Spinal cord (tissue), 10 donors: ENCODE data around the gene ZNF100. TPM values are rescaled to one million over a fixed set of nuclear protein-coding genes. Genes with fewer than 3 reads are reported as not detected.
A peak's percentile ranks its signal among the peaks of the same experiment; 100 is the strongest.
"Not testable (repeated sequence)": the region's sequence is repeated elsewhere in the genome, so short reads cannot be mapped to it uniquely, and the experiment has no call there.

Experiments
- DNase-seq, 6 donors: peaks; one replicate each; pipeline versions ENCODE4 v3.0.0 to v3.0.0-alpha.2; 2013 to 2015; ENCODE audit warnings: low spot score in 6 of 6, low read depth in 4 of 6
- H3K27ac ChIP-seq: one replicate; pipeline ENCODE4 v1.5.1; 2013; ENCODE audit warnings: low read depth, low read length, control low read depth
- H3K27me3 ChIP-seq: one replicate; pipeline ENCODE4 v1.6.1; 2013; ENCODE audit warnings: low read length; ENCODE audit not compliant: control insufficient read depth, insufficient read depth
- H3K36me3 ChIP-seq: one replicate; pipeline ENCODE4 v1.6.1; 2013; ENCODE audit warnings: low read length; ENCODE audit not compliant: control insufficient read depth, insufficient read depth
- H3K4me1 ChIP-seq: one replicate; pipeline ENCODE4 v1.6.1; 2013; ENCODE audit warnings: low read length; ENCODE audit not compliant: control insufficient read depth, insufficient read depth
- H3K4me3 ChIP-seq: one replicate; pipeline ENCODE4 v1.5.1; 2013; ENCODE audit warnings: low read depth, low read length, control low read depth
- H3K9me3 ChIP-seq: one replicate; pipeline ENCODE4 v1.6.1; 2013; ENCODE audit warnings: low read length; ENCODE audit not compliant: control insufficient read depth, insufficient read depth
- WGBS: methylation state at CpG from one replicate; pipeline ENCODE4 v1.1.5; 2013; ENCODE audit warnings: missing lambda C conversion rate; ENCODE audit not compliant: insufficient coverage; 5-methylcytosine and 5-hydroxymethylcytosine counted together
- polyA plus RNA-seq, 2 donors: library from polyadenylated mRNA; unstranded; fragments of 120-200 nt; gene quantifications; one replicate each; pipeline ENCODE4 v1.2.1, GENCODE V29; 2013; ENCODE audit not compliant: insufficient read length in 2 of 2
- small RNA-seq: library from RNA; depleted of rRNA; stranded (forward); fragments of <200 nt; gene quantifications from one replicate; pipeline ENCODE3, GENCODE V24; 2014; ENCODE audit warnings: low replicate concordance
- total RNA-seq, 2 donors: library from RNA; depleted of rRNA in 1 of 2; stranded (reverse); fragments of 120-200 nt in 1 of 2; fragments of >200 nt in 1 of 2; gene quantifications; one replicate each; pipeline versions ENCODE4 v1.2.3 to v1.2.4, GENCODE V29; 2013 to 2014
- donor health status: healthy.

ZNF100 gene
- total and polyA plus RNA-seq, 4 donors: 9.1 to 20.5 (median 14.3) TPM

DNA sequence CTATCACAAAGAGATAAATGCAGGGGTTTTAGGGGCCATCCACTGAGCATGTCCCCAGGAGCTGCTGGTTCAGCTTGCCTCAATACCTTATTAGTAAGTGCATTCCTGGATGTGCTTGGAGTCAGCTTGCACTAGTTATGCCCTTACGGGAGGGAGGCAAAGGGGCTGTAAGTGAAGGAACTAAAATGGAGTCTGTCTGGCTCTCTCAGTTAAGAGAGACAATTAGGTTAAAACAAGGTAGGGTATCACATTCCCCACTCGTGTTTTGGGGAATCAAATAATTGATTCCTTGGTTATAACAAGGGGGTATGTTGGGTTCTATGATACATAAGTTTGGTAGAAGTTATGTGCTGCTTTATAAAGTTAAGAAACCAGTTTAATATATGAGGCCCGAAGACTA is 78.9 kb downstream of the ZNF100 start:
- peaks cover 3% of the 10 kb centered on the region for H3K4me1 ChIP-seq
- H3K36me3 ChIP-seq: no peaks in the 10 kb centered on the region
- WGBS: 100% methylated on average over 2 of the region's 3 CpGs
- no peak overlapping the region for H3K4me3 ChIP-seq
- no peak for DNase-seq
- no peaks in the 10 kb centered on the region for H3K9me3 ChIP-seq
- no peak overlapping the region for H3K27ac ChIP-seq
- no peaks in the 10 kb centered on the region for H3K27me3 ChIP-seq

DNA sequence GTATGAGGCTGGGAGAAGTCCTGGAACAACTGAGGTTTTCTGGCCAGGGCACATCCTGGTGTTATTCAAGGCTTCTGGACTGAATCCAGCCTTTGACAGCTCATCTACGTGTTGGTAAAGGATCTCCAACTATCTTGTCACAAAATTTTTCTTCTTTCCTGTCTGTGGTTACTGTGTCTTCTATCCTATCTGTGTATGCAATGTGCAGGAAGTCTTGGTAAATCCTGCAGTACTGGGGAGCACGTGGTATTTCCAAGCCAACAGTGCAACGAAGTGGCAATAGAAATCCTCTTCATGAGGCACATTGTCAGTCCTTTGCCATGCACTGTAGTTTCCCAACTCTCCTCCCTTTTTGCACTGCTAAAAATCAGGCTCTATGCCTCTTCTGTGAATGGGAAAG is 86.7 kb downstream of the ZNF100 start:
- Histone ChIP-seq H3K9me3 (peaks cover 3% of the 10 kb centered on the region), H3K36me3 (no peaks in the 10 kb centered on the region), H3K27ac (no peak overlapping the region), H3K4me1 (no peaks in the 10 kb centered on the region), H3K27me3 (no peaks in the 10 kb centered on the region), H3K4me3 (no peak overlapping the region)
- no peak for DNase-seq
- 55% methylated on average over 2 of the region's 3 CpGs for WGBS

DNA sequence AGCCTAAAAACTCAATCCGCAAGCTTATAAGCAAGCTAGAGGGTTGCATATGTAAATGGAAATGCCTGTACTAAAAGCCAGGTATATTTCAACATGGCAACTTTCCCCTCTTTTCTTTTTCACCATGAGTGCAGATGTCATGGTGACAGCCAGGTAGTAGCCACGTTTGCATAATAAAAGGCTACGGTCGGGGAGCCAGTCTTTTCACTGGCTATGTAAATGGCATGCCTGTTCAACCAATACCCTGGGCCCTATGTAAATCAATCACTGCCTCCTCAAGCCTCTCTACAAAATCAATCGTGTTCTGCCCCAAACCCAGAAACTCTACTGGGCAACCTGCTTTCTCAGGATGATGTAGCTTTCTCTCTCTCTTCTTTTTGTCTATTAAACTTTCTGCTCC is 87.4 kb downstream of the ZNF100 start:
- H3K27ac ChIP-seq: no peak overlapping the region
- H3K9me3 ChIP-seq: peaks cover 3% of the 10 kb centered on the region
- DNase-seq: no peak
- no peaks in the 10 kb centered on the region for H3K4me1 ChIP-seq
- no peaks in the 10 kb centered on the region for H3K36me3 ChIP-seq
- no peak overlapping the region for H3K4me3 ChIP-seq
- WGBS: 46% methylated on average over 4 of the region's 5 CpGs
- no peaks in the 10 kb centered on the region for H3K27me3 ChIP-seq

DNA sequence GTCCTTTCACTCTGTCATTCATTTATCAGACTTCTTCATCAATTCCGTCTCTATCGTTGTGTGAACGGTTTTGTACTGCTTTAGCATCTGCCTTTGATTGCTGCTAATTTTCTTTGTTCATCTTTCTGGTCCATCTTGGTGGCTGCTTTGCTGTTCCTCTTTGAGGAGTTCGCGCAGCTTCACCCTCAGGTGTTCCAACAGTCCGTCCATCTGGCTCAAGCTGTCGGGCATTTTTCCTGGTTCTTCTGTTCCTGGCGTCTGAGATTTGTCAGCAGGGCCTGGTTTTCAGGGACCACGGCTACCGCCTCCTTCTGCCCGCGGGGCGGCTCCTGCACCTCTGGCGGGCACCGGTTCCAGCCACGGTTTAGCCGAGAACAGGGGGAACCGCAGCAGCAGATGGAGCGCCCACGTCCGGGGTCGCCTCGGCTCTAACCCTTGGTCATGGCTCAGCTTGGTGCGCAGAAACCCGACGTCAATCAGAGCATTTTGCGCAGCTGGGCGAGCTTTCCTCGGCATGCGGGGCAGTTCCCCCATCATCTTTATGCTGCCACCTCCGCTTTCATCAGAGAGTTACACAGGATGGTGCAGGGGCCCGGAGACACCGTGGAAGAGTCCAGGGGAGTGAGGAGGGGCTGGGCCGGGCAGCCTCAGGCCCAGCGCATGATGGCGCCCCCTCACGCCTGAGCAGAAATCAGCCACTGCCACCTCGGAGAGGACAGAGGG is 89.5 kb downstream of the ZNF100 start:
- 38% methylated on average over 33 of the region's 38 CpGs for WGBS
- H3K27ac ChIP-seq: no peak overlapping the region

DNA sequence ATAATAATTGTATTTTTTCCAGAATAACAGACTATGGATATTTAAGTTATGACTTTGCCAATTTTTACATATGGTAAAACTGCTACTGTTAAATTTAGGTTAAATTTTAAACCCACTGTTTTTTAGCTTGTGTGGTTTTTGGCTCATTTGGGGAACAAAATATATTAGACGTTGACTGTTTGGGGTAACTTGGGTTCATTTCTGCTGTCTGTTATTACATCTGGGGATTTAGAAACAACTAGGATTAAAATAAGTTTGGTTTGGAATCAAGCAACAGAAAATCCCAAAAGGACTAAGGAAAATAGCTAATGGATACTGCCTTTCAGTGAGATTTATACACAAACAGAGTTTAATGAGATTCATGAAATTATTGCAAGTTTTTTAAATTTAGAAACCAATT is 92.9 kb downstream of the ZNF100 start:
- DNase-seq: no peak
- Histone ChIP-seq H3K27ac (no peak overlapping the region), H3K4me1 (no peaks in the 10 kb centered on the region), H3K4me3 (no peak overlapping the region), H3K36me3 (no peaks in the 10 kb centered on the region), H3K9me3 (no peaks in the 10 kb centered on the region), H3K27me3 (no peaks in the 10 kb centered on the region)
- 50% methylated on average over 1 of the region's 1 CpG for WGBS

More for the DNA sequence above, 89.5 kb downstream of the ZNF100 start:
- no peak for DNase-seq
- Histone ChIP-seq H3K4me3 (no peak overlapping the region), H3K9me3 (peaks cover 3% of the 10 kb centered on the region), H3K27me3 (no peaks in the 10 kb centered on the region), H3K36me3 (no peaks in the 10 kb centered on the region), H3K4me1 (no peaks in the 10 kb centered on the region)

DNA sequence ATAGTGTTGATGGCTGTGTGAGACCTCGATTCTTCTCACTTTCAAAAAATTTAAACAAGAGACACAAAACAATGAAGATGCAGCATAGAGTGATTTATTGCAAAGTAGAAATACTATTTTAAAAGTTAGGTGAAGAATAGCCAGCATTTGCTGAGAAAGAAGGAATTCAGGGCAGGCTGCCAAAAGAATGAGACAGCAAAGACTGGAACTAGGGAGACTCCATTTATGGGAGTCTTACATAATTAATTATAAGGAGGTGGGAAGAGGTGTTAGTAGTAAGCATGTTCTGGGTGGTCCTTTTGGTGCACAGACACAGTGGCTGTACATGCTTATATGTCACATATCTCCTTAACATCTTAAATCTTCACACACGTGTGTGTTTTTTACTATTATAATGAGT is 93.9 kb downstream of the ZNF100 start:
- not testable (repeated sequence) for H3K4me1 ChIP-seq, H3K27ac ChIP-seq, H3K36me3 ChIP-seq, H3K9me3 ChIP-seq, H3K27me3 ChIP-seq, H3K4me3 ChIP-seq
- no CpG with 5 or more reads among the region's 2 CpGs for WGBS
- peak in 1 of 6 donors; percentile 10 for DNase-seq

Small RNA genes lying within 50 kb of the gene (small RNA-seq; reads per million reads assigned to genes)
- not detected for gene VN1R84P

Other genes starting within 250 kb of the ZNF100 start
- gene ZNF43, start 68.6 kb upstream of the ZNF100 start, total RNA-seq: 10 to 100 TPM; 30.5 to 31.7 TPM
- gene ZNF43, start 68.6 kb upstream of the ZNF100 start, polyA plus RNA-seq: 10 to 100 TPM; 19.6 to 21.5 TPM
- gene ZNF208, start 243.4 kb upstream of the ZNF100 start, total RNA-seq: 10 to 100 TPM in 1 of 2 donors, 1 to 10 TPM in 1; 1.8 to 33.0 TPM
- 1 to 10 TPM; 2.4 to 3.9 TPM for gene ZNF208, start 243.4 kb upstream of the ZNF100 start, polyA plus RNA-seq